Suppressor macrophage treated with lipopolysaccharide for 4 hours (primary cell): ENCODE data around the gene KLF6.

Experiments used
- DNase-seq: peaks from one replicate; pipeline ENCODE4 v3.0.0-alpha.2; 2020

KLF6 gene

DNA sequence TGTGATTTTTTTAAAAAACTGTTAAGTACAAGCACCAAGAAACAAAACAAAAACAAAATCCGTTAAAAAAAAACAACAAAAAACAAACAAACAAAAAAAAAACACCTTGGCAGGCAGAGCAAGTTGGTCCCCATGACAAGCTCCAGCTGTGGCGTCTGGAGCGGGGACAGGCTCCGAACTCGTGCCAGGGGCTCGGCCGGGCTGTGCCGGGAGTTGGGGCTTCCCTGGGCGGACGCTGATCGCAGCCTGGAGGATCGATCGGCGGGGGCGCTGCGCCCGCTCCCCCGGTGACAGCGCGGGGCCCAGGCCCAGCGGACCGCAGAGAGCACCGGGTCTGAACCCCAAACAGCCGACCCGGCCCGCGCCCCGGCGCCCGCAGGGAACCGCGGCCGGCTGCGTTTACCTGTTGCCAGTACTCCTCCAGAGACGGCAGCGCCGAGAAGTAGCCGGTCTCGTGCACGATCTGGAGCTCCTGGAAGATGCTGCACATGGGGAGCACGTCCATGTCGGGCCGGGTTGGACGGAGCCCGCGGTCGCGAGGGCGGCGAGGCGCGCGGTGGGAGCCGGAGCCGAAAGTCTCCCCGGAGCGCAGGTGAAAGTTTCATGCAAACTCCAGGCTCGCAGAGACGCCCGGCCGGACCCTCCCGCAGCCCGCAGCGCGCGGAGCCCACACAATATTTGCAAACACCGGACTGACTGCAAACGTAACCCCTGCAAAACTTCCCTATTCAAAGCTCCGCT lies at the start of gene KLF6:
Gene KLF6 (minus strand): TSS at position 700 of the 741 bp plus-strand sequence. CDS start 195 bp downstream, at position 505.
- peak; percentile 62 for DNase-seq

DNA sequence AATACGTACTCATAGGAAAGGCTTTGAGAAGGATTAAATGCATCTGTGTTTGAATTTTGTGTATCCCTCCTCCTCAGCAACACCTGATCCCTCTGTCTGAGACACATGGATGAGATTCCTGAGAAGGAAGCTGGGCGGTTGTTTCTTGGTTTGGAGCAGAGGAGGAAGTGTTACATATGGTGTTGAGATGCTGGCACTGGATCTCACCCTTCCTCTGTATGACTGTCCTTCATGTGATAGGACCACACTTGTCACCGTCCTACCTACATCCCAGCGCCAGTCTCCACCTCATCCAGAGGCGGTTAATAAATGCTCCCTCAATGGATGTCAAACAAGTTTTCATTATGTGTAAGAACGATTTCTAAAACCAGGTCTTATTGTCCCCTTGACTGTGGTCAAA lies 49.4 kb upstream of the KLF6 start:
- no peak for DNase-seq

GRCh38 chr10:3833046-3833445 lies 48.0 kb upstream of the KLF6 start:
- no peak for DNase-seq

GRCh38 chr10:3832022-3832786 lies 47.2 kb upstream of the KLF6 start:
- DNase-seq, result no peak

DNA sequence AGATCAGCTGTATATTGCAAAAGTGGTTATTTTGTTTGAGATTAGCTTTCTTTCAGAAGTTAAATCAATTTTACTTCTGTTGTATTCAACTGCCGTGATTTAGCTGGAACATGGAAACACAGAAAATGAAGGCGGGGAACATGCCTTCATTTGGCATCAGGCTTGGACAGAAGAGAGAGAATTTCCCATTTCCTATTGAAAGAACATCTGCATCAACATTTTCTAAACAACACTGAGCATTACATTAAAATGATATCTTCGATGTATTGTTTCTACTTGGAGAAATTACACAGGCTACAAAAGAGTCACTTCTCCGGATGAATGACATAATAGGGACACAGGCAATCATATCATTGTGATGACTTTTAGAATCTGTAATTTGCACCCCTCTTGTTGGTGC lies 46.6 kb upstream of the KLF6 start:
- DNase-seq, result no peak

- no peak for DNase-seq
Measured at GRCh38 chr10:3830946-3831345, 45.9 kb upstream of the KLF6 start.

DNA sequence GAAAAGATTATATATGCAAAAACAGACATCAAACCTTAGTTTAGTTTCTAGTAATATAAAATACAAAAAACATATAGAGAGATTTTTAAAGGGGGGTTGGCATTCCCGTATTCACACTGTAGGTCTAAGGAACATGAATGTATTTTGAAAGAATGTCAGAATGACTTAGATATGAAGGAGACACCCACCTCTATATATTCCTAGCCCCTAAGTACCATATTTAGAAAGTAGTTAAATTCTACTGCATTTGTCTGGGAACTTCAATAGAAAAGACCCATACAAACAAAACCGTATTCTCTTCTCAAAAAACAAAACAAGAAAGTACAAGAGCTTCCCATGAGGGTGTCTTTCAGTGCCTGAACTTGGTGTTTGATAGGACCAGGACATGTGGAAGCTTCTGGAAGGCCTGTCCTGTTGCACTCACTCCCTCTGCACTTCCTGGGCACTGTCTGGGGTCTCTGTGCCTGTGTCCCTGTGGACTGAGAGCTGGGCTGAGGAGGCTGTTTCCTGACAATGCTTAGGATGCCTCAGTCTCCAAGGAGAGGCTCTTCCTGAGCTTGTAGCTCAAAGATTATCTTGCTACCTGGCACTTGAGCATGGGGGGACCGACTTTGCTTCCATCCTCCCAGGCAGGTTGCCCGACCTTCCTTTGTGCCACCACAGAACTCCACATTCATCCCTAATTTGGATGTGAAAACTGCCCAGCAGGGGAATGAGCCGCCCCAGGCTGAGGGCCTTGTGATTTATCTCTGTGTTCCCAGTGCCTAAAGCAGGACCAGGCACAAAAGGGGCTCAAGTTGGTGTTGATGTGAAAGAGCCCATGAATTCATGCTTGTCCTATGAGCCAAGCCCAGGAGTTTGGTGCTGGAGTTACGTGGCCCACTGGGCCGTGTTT lies 44.4 kb upstream of the KLF6 start:
- DNase-seq, result no peak

- peak; percentile 97 for DNase-seq
Measured at GRCh38 chr10:3828404-3829155, 43.6 kb upstream of the KLF6 start.

DNA sequence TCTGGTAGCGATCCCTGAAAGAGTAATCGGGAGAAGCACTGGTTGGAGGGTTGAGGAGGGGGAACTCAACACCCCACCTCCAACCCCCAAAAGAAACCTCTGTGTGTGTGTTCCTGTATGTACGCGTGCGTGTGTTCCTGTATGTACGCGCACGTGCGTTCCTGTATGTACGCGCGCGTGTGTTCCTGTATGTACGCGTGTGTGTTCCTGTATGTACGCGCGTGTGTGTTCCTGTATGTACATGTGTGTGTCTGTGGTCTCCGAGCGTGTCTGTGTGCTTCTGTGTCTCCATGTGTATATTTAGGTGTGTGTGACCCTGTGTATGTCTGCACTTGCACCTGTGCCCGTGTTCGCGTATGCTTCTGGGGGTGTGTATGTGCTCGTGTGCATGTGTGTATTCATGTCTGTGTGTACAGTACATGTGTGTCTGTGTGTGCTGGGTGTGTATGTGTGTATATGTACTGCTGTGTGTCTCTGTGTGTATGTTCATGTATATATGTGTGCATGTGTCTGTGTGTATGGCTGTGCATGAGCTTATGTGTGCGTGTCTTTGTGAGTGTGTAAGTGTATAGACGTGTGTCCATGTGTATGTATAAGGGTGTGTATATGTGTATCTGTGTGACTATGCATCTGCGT lies 42.9 kb upstream of the KLF6 start:
- DNase-seq, result no peak

GRCh38 chr10:3827266-3827665 lies 42.3 kb upstream of the KLF6 start:
- no peak for DNase-seq

GRCh38 chr10:3825862-3826351 lies 40.9 kb upstream of the KLF6 start:
- no peak for DNase-seq

DNA sequence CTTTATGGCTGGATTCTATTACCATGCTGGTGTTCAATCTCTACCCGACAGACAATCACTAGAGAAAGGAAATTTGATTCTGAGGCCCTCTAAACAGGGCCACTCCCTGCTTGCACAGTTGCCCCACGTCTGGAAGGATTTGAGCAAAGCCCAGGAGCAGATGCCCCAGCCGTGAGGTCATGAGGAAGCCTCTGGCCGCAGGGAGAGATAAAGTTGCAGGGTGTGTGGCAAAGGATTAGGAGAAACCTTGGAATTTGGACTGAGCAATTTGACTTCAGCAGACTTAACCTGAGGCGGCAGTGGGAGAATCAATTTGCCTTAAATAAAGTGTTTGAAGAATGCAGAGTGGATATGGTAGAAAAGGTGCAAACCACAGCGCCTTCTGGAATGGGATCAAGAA lies 40.2 kb upstream of the KLF6 start:
- DNase-seq, result no peak

DNA sequence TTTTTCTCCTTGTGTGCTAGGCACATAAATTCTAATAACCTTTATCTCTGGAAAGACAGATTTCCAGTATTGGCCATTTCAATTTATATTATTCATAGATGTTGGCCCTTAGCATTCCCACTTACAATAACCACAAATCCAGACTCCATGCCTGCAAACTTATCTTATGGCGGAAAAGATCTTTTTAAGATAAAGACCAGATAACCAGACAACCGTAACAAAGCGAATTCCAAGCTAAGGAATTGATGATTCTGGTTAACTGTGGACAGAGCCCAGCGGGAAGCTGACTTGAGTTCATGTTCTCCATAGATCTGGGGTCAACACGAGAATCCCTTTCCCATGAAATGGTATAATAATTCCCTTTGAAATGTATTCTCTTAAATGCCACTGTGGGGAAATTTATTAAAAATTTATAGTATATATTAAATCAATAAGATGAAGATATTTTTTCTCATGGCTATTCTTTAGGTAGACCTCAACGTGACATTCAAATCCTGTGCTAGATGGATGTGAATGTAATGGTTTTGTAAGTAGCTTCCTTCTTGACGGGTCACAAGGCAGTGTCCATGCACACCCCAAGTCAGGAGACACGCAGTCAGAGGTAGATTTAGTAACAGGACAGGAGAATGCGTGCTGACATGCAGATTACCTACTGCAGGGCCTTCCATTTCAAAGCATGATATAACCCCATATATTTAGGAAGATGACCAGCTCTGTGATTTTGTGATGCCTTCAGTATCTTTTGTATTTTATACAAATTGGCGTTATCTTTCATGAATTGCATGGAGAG lies 37.7 kb upstream of the KLF6 start:
- DNase-seq, result no peak

DNA sequence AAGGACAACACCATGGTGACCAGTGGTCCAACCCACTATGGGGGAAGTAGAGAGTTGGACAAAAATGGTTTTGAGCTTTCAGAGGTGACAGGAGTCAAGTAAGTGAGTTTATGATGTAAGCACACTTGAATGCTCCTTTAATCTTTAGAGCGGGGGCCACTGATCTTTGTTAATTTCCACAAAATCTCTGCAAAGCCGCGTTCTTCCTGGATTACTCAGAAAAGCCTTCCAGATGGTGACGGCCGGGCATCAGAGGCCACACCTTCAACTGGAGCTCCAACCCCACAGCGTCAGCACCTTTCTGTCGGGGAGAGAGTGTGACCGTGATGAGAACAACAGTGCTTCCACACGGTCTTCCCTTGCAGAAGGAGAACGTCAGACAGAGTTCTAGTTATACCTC lies 35.2 kb upstream of the KLF6 start:
- no peak for DNase-seq

- no peak for DNase-seq
Measured at GRCh38 chr10:3816995-3817394, 32.0 kb upstream of the KLF6 start.

DNA sequence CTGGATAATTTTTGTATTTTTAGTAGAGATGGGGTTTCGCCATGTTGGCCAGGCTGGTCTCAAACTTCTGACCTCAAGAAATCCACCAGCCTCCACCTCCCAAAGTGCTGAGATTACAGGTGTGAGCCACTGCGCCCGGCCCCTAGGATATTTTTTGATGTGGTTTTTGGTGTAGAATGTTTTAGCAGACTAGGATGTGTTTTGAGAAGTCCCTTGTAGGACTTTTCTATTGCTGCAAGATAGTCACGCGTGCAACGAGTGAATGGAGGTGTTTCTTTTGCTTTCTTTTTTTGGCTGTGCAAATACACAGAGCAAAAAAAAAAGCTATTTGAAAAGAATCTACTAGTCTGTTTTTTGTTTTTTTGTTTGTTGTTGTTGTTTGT lies 29.8 kb upstream of the KLF6 start:
- DNase-seq, result no peak

GRCh38 chr10:3813986-3814837 lies 29.2 kb upstream of the KLF6 start:
- peak; percentile 64 for DNase-seq

- DNase-seq, result no peak
Measured at GRCh38 chr10:3813267-3813666, 28.3 kb upstream of the KLF6 start.

DNA sequence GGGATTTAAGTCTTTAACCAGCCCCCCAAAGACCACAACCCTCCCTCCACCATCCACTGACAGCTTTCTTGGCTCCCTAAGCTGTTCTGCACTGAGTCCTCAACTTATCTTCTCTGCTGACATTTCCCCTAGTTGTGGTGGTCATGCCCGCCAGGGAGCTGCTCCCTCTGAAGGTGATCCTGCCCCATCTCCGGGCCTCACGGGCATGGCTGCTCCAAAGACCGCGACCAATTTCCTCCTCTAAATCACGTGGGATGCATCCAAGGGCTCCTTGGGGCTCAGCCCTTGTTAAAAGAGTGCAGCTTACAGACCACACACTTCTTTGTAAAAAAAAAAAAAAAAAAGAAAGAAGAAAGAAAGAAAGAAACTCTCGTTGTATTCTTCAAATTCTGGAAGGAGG lies 27.1 kb upstream of the KLF6 start:
- no peak for DNase-seq

- peak; percentile 85 for DNase-seq
Measured at GRCh38 chr10:3811291-3811870, 26.4 kb upstream of the KLF6 start.
